ENCODE results near the gene PLXDC2.

The PLXDC2 gene

GRCh38 chr10:19941206-19941880 lies 125.1 kb downstream of the PLXDC2 start:
- DNase-seq (ENCODE audit: low read depth in 2 of 2): no peak

DNA sequence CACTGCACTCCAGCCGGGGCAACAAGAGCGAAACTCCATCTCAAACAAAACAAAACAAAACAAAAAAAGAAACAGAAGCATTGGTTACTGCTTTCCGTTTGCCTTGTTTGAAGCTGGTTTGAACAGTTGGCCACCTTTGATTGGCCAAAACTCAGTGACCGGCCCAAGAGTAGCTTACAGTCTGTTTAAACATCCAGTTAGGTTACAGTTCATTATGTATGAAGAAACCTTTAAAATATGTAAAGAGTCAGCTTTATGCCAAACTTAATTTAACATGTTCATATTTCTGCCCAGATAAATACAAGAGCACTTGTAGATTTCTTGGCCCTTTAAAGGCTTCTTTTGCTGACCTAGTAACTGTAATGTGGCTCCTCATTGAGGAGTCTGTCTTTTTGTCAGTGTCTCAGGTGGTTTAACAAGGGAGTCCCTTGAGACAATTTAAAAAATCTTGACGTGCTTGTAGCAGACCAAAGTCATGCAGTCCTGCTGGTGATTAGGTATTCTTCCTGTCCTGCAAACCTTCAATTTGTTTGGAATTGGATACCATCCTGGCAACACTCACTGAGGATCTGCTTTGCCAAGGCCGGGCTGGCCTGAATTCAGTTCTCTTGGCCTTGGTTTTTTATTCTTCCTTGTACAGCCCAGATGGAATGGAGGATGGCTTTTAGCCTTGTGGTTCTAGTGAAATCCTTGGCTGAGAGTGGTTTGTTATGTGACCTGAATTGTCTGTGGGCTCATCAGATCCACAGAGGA lies 128.9 kb downstream of the PLXDC2 start:
- no peak for DNase-seq (ENCODE audit: low read depth in 2 of 2)

DNA sequence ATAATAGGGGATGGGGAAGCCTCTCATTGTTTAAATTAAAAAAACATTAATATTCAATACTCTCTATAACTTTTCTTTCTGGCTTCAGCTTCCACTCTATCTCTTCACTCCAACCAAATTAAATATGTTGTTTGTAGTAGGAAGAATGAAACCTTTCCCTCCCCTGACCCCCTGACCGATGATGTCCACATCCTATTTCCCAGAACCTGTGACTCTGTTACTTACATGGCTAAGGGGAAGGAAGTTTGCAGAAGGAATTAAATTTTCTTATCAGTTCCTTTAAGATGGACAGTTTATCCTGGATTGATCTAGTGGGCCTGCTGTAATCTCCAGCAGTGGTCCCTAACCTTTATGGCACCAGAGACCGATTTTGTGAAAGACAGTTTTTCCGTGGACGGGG lies 130.0 kb downstream of the PLXDC2 start:
- DNase-seq (ENCODE audit: low read depth in 2 of 2): no peak

- no peak for DNase-seq (ENCODE audit: low read depth in 2 of 2)
These were observed 130.6 kb downstream of the PLXDC2 start for GRCh38 chr10:19946791-19947190.

GRCh38 chr10:19947215-19947614 lies 131.0 kb downstream of the PLXDC2 start:
- no peak for DNase-seq (ENCODE audit: low read depth in 2 of 2)

DNA sequence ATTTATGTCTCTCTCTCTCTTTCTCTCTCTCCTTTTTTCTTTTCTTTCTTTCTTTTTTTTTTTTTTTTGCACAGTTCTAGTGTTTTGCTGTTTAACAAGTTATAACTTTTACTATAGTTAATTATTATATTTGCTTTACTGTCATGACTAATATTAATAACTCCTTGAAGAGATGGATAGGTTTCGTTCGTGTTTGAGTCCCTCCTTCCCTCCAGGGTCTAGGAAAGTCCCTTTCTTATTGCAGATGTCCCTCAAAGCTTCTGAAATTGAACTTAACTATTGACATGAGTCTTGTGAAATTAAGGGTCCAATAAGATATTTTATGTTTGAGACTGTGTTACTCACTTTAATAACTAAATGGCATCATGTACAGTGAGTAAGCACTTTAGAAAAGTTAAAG lies 131.4 kb downstream of the PLXDC2 start:
- DNase-seq (ENCODE audit: low read depth in 2 of 2): no peak

DNA sequence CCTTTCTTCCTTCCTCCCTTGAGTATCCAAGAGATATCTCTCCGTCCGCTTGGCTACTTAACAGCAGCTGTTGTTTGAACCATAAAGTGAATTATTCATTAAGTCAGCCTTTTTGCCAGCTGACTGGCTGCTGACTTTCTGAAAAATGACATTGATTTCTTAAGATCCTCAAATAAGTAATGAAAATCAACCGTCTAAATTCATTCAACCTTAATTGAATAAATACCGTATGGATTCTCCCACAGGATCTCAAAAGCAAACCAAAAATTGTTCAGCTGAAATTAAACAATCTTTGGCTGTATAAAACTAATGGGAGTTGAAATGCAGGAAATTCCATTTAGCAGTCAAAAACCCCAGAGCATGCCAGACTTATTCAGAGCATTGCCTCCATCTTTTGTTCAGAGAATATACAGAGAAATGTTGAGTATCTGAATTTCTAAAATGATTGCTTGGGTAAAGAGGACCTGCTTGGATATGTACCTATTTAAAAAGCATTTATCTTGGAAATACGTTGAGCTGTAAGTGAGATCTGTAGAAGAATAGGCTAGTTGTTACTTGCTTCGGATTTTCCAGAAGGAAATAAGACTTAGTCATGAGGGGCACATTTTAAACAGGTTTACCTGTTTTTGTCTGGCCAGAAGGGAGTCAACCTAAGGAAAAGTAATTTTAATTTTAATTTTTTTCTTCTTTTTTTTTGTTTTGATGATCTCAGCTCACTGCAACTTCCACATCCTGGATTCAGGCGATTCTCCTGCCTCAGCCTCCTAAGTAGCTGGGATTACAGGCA lies 136.2 kb downstream of the PLXDC2 start:
- DNase-seq (ENCODE audit: low read depth in 2 of 2): no peak

GRCh38 chr10:19954601-19955000 lies 138.4 kb downstream of the PLXDC2 start:
- DNase-seq (ENCODE audit: low read depth in 2 of 2): no peak

GRCh38 chr10:19956516-19957032 lies 140.3 kb downstream of the PLXDC2 start:
- DNase-seq (ENCODE audit: low read depth in 2 of 2): no peak

- DNase-seq (ENCODE audit: low read depth in 2 of 2): no peak
These were observed 142.6 kb downstream of the PLXDC2 start for GRCh38 chr10:19958787-19959186.

GRCh38 chr10:19961076-19962053 lies 145.1 kb downstream of the PLXDC2 start:
- no peak for DNase-seq (ENCODE audit: low read depth in 2 of 2)

DNA sequence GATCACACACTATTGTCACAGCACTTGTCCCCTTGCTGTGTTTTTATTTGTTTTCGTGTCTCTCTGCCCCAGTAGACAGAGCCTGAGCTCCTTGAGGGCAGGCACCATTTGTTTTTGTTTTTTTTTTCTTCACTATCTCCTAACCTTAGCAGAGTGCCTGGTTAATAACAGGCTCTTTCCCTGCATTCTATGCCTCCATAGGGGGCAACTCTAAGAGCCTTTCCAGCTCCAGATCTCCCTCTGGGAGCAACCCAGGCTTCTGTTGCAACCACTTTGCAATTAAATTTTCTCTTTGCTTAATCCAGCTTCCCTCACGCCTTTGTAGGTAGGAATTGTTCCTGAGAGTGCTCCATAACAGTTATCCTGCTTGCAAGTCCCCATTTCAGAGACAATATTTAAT lies 148.4 kb downstream of the PLXDC2 start:
- DNase-seq (ENCODE audit: low read depth in 2 of 2): no peak

GRCh38 chr10:19966751-19967150 lies 150.5 kb downstream of the PLXDC2 start:
- no peak for DNase-seq (ENCODE audit: low read depth in 2 of 2)

GRCh38 chr10:19967981-19968380 lies 151.7 kb downstream of the PLXDC2 start:
- DNase-seq (ENCODE audit: low read depth in 2 of 2): no peak

- DNase-seq (ENCODE audit: low read depth in 2 of 2): no peak
These were observed 152.5 kb downstream of the PLXDC2 start for GRCh38 chr10:19968745-19969144.

- DNase-seq (ENCODE audit: low read depth in 2 of 2): no peak
These were observed 154.0 kb downstream of the PLXDC2 start for GRCh38 chr10:19970256-19970655.

DNA sequence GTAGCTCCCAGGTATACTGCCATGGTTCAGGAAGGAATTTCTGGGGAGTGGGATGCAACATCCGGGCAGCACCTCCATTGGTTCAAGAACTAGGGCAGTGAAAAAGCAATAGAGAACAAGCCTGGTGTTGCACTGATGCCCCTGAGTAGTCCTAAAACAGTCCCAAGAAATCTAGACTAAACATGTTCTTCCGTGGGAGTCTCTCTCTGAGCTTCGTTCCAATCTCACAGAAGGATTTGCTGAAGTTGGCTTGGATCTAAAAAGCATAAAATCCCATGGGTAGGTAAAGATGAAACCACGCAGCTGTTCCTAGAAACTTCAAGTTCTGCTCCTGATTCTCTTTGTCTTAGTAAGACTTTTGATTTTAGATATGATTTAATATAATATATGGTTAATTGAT lies 154.5 kb downstream of the PLXDC2 start:
- DNase-seq (ENCODE audit: low read depth in 2 of 2): no peak

DNA sequence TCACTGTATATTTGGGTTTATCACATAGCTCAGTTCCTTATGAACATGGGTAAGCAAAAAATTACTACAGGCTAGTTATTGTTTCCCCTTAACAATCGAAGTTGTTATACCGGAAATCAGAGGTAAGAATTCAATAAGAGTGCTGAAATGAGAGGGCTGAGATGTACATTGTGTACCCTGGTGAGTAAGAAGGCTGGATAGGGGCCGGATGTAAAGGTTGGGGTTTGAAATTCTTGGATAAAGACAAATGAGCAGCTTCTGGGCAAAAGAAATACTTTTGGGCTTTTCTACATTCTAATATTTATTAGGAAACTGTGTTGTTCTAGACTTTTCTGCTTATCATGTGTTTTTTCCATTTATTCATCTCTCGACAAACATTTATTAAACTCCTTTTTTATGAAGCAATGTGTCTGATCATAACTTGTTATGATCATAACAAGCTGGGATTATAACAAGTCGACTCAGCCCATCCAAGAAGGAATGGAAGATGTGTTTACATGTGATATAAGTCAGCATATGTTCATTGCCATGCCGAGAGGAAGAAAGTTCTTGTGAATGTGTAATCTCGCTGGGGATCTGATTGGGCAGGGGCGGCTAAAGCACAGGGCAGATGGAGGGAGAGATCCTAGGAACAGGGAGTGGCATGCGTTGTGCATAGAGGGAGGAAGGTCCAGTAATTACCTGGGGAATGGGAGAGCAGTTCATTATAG lies 155.3 kb downstream of the PLXDC2 start:
- no peak for DNase-seq (ENCODE audit: low read depth in 2 of 2)

DNA sequence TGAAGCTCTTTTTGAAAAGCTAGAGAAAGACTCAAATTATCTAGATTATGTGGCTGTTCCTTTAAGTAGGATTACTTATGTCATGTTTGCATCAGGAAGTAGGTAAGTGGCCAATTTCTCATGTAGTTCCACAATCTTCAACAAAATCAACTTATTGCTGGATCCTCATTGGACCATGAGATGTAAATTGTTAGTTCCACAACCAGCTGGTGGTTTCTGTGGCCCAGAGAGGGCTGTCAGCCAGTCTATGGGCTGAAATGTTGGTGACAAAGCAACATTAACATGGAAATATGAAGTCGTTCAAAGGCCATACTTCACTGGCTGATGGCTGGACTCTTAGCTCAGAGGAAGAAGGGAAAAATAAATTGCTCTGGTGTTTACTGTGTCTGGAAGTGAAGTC lies 157.9 kb downstream of the PLXDC2 start:
- no peak for DNase-seq (ENCODE audit: low read depth in 2 of 2)

DNA sequence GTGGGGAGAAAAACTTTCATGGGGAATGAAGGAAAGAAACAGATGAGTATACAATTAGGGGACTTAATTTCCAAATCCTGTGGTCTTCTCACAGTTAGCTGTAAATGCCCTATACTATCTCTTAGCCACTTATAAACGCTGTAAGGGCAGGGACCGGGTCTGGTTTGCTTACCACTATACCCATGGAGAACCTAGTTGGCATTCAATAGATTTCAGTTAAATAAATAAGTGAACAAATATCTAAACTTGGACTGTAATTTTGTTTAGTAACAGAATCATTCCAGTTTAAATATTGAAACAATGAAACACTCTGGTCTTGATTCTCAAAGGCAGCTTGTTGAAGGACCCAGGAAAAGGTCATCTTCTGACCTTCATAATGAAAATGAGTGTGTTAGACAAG lies 158.3 kb downstream of the PLXDC2 start:
- no peak for DNase-seq (ENCODE audit: low read depth in 2 of 2)

- DNase-seq (ENCODE audit: low read depth in 2 of 2): no peak
These were observed 160.9 kb downstream of the PLXDC2 start for GRCh38 chr10:19977097-19977521.
